Vagina (tissue), 2 donors: ENCODE data around the gene GPN1.

Source experiments
- POLR2A ChIP-seq, 2 donors: fragments of 450-650 bp; IDR thresholded peaks; one replicate each; pipeline ENCODE4 v1.6.1; 2017; ENCODE audit warnings: antibody characterized with exemption in 2 of 2, mild to moderate bottlenecking in 2 of 2, moderate library complexity in 2 of 2
- POLR2AphosphoS5 ChIP-seq, 2 donors: sonication (generic); formaldehyde crosslinking; IDR thresholded peaks; one replicate each; pipeline ENCODE4 v1.9.0; 2017; ENCODE audit warnings: antibody characterized with exemption in 2 of 2, mild to moderate bottlenecking in 2 of 2, low read depth in 1 of 2; ENCODE audit not compliant: insufficient read depth in 1 of 2
- TF ChIP-seq, protein P1 (sequence below), 3 experiments: fragments of 450-650 bp in 2 of 3; fragments of 200-600 bp in 1 of 3; sonication (generic) in 1 of 3; IDR thresholded peaks; one replicate each; pipeline ENCODE4 v1.5.1; 2017 to 2019; ENCODE audit warnings: antibody characterized with exemption in 3 of 3, mild to moderate bottlenecking in 2 of 3, moderate library complexity in 2 of 3

DNA sequence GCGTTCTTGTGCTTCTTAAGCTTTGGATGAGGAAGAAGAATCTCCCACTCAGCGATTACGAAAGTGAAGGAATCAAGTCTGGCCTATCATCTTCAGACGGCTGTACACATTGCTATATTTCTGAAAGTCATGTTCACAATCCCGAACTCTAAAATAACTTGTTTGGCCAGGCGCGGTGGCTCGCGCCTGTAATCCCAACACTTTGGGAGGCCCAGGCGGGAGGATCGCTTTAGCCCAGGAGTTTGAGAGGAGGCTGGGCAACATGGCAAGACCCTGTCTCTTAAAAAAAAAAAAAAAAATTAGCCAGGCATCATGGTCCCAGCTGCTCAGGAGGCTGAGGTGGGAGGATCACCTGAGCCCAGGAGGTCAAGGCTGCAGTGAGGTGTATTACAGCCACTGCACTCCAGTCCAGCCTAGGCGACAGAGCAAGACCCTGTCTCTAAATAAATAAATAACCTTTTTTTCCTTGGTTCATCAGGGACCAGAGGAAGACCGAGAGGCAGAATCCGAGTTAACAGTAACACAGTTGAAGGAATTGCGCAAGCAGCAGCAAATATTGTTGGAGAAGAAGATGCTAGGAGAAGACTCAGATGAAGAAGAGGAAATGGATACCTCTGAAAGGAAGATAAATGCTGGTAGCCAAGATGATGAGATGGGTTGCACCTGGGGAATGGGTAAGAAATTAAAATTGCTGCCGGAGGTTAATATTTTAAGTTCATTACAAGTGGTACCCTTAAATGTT, 35.9 kb downstream of the GPN1 start:
- TF ChIP-seq, protein P1, sequence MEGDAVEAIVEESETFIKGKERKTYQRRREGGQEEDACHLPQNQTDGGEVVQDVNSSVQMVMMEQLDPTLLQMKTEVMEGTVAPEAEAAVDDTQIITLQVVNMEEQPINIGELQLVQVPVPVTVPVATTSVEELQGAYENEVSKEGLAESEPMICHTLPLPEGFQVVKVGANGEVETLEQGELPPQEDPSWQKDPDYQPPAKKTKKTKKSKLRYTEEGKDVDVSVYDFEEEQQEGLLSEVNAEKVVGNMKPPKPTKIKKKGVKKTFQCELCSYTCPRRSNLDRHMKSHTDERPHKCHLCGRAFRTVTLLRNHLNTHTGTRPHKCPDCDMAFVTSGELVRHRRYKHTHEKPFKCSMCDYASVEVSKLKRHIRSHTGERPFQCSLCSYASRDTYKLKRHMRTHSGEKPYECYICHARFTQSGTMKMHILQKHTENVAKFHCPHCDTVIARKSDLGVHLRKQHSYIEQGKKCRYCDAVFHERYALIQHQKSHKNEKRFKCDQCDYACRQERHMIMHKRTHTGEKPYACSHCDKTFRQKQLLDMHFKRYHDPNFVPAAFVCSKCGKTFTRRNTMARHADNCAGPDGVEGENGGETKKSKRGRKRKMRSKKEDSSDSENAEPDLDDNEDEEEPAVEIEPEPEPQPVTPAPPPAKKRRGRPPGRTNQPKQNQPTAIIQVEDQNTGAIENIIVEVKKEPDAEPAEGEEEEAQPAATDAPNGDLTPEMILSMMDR (IDR thresholded peaks at IDR 0.05): no peak
- TF ChIP-seq POLR2A (IDR thresholded peaks at IDR 0.05): no peak
- TF ChIP-seq POLR2AphosphoS5 (IDR thresholded peaks at IDR 0.05; ENCODE audit: insufficient read depth in 1 of 2, low read depth in 1 of 2): no peak
